A673 (cell line): ENCODE data around the gene EYS. TPM values are rescaled to one million over a fixed set of nuclear protein-coding genes. Genes with fewer than 3 reads are reported as not detected.

ENCODE experiments used
- BruUV-seq: library from RNA; stranded (reverse); fragments of 400-500 nt; replicated peaks from 2 replicates; lab custom pipeline; 2021; lab: Mats Ljungman, UMichigan
- CTCF ChIA-PET: fragments of 300-600 bp; sonication (Branson Sonifier 250); formaldehyde crosslinking; loops from one replicate; lab custom pipeline; 2022; ENCODE audit warnings: antibody characterized with exemption; lab: Charles Lee
- POLR2A ChIA-PET: fragments of 300-600 bp; sonication (Branson Sonifier 250); formaldehyde crosslinking; loops from one replicate; lab custom pipeline; 2022; ENCODE audit warnings: antibody characterized with exemption; ENCODE audit not compliant: low non-redundant PET; lab: Charles Lee
- DNase-seq: peaks from one replicate; pipeline ENCODE4 v3.0.0-alpha.2; 2015; ENCODE audit warnings: low spot score
- H3K27ac ChIP-seq: fragments of 200-600 bp; sonication (generic); 2 replicates; pipeline ENCODE4 v1.5.1; 2016; ENCODE audit warnings: mixed run types, low read depth, mild to moderate bottlenecking, mixed read lengths, antibody characterized with exemption, low read length; ENCODE audit not compliant: poor library complexity, severe bottlenecking
- H3K27me3 ChIP-seq: fragments of 200-600 bp; sonication (generic); replicated peaks from 2 replicates; pipeline ENCODE4 v1.6.1; 2017; ENCODE audit warnings: mixed run types, low read depth, mild to moderate bottlenecking, mixed read lengths, antibody characterized with exemption, low read length; ENCODE audit not compliant: insufficient read depth, poor library complexity
- H3K36me3 ChIP-seq: fragments of 200-600 bp; sonication (generic); 2 replicates; pipeline ENCODE4 v1.6.1; 2016; ENCODE audit warnings: mixed run types, mild to moderate bottlenecking, mixed read lengths, antibody characterized with exemption, low read length; ENCODE audit not compliant: insufficient read depth, poor library complexity, severe bottlenecking
- H3K4me1 ChIP-seq: fragments of 200-600 bp; sonication (generic); 2 replicates; pipeline ENCODE4 v1.6.1; 2017; ENCODE audit warnings: mixed run types, mild to moderate bottlenecking, mixed read lengths, antibody characterized with exemption, low read length; ENCODE audit not compliant: insufficient read depth, poor library complexity, severe bottlenecking
- H3K4me3 ChIP-seq: fragments of 200-600 bp; sonication (generic); 2 replicates; pipeline ENCODE4 v1.5.1; 2016; ENCODE audit warnings: low read depth, mixed run types, mild to moderate bottlenecking, mixed read lengths, low read length; ENCODE audit not compliant: poor library complexity, severe bottlenecking
- H3K9me3 ChIP-seq: fragments of 200-600 bp; sonication (generic); 2 replicates; pipeline ENCODE4 v1.6.1; 2016; ENCODE audit warnings: mixed run types, low read depth, mild to moderate bottlenecking, mixed read lengths, antibody characterized with exemption, low read length; ENCODE audit not compliant: poor library complexity, severe bottlenecking
- CTCF ChIP-seq: fragments of 300-800, 200-600 bp; sonication (generic); conservative IDR thresholded peaks from 2 replicates; pipeline ENCODE4 v1.5.1; 2017; ENCODE audit warnings: low read depth, mild to moderate bottlenecking, antibody characterized with exemption, low read length, moderate library complexity, mixed read lengths
- EZH2 ChIP-seq: fragments of 200-600 bp; sonication (generic); IDR thresholded peaks from 2 replicates; pipeline ENCODE4 v1.6.1; 2017; ENCODE audit warnings: borderline replicate concordance, low read depth, mild to moderate bottlenecking, mixed read lengths, antibody characterized with exemption, low read length; ENCODE audit not compliant: poor library complexity, severe bottlenecking
- intact Hi-C: fragments of 100-400 bp; cut with micrococcal nuclease; formaldehyde crosslinking; loops from one replicate; pipeline ENCODE4 v1.10.0; 2022; ENCODE audit not compliant: unreplicated experiment
- total RNA-seq: library from RNA; stranded (reverse); gene quantifications from 2 replicates; pipeline ENCODE4 v1.2.3, GENCODE V29; 2021

EYS gene
- total RNA-seq, 1 experiment from 2014 or later = 0.47 TPM

DNA sequence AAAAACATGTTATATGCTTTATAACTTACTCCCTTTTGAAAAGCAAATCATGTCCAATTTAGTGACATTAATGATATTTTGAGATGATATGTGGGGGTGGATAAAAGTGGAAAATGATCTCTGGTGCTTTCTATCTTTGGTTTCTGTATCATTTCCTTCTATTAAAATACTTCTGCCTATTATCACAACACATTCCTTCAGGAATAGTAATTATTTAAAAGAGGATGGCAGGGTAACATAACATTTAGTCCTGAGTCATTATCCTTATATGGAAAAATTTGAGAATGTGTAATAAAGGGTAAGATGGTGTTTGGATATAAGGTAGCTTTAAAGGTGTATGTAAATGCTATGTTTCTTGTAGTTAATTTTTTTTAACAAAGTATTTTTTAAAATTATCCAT lies 1413.7 kb downstream of the EYS start:
- CTCF ChIA-PET = no interaction called here
- Histone ChIP-seq H3K27me3 (peaks cover 18% of the 10 kb centered on the region), H3K27ac (no peak overlapping the region), H3K4me1 (peaks cover under 1% of the 10 kb centered on the region), H3K9me3 (no peaks in the 10 kb centered on the region), H3K36me3 (no peaks in the 10 kb centered on the region), H3K4me3 (no peak overlapping the region)
- intact Hi-C loops = no loop called here
- POLR2A ChIA-PET = no interaction called here
- BruUV-seq = no TSS peak
- no peak for TF ChIP-seq EZH2
- TF ChIP-seq CTCF = no peak
- DNase-seq = no peak

- Histone ChIP-seq H3K27me3 (peaks cover 18% of the 10 kb centered on the region), H3K27ac (no peak overlapping the region), H3K4me1 (peaks cover 3% of the 10 kb centered on the region), H3K9me3 (no peaks in the 10 kb centered on the region), H3K36me3 (no peaks in the 10 kb centered on the region), H3K4me3 (no peak overlapping the region)
- BruUV-seq = no TSS peak
- POLR2A ChIA-PET = no interaction called here
- DNase-seq = no peak
- no peak for TF ChIP-seq CTCF
- TF ChIP-seq EZH2 = no peak
- CTCF ChIA-PET = no interaction called here
- intact Hi-C loops = no loop called here
Observed at GRCh38 chr6:64290867-64291266, 1416.2 kb downstream of the EYS start.

DNA sequence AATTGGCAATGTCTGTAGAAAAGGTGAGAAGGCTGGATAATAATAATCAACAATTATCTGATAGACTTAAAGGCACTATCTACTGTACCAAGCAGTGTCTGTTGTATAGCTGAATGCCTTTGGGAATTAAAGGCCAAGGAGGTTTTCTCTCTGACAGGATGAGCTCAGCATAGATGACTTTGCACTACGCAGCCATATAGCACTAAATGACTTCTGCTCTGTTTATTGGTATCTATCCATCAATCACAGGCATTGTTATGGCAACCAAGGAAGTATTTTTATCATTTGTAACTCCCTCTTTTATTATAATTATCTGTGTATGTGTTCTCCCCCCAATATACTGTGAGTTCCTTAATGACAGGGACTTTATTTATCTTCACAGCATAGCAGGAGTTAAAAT lies 1417.1 kb downstream of the EYS start:
- CTCF ChIA-PET = no interaction called here
- no peak overlapping the region for H3K4me3 ChIP-seq
- H3K27me3 ChIP-seq = peaks cover 18% of the 10 kb centered on the region
- no peak for DNase-seq
- intact Hi-C loops = no loop called here
- no peaks in the 10 kb centered on the region for H3K9me3 ChIP-seq
- H3K4me1 ChIP-seq = peaks cover 3% of the 10 kb centered on the region
- POLR2A ChIA-PET = no interaction called here
- BruUV-seq = no TSS peak
- H3K36me3 ChIP-seq = no peaks in the 10 kb centered on the region
- H3K27ac ChIP-seq = no peak overlapping the region
- TF ChIP-seq EZH2 (no peak), CTCF (no peak)
